GM19193 (cell line): ENCODE data around the gene FKBP5.

Experiments used
- POLR2A ChIP-seq: IDR thresholded peaks from 4 replicates; pipeline ENCODE4 v1.6.1; 2011; ENCODE audit not compliant: insufficient read depth, insufficient read length; ENCODE audit errors: extremely low read depth

FKBP5 gene

GRCh38 chr6:35599761-35600658, 88.7 kb downstream of the FKBP5 start:
- no peak for TF ChIP-seq POLR2A

- no peak for TF ChIP-seq POLR2A
Measured at GRCh38 chr6:35596448-35597442, 92.0 kb downstream of the FKBP5 start.

GRCh38 chr6:35594503-35595186, 94.1 kb downstream of the FKBP5 start:
- TF ChIP-seq POLR2A, result no peak

GRCh38 chr6:35592178-35592577, 96.5 kb downstream of the FKBP5 start:
- TF ChIP-seq POLR2A, result no peak

- TF ChIP-seq POLR2A, result no peak
Measured at GRCh38 chr6:35590622-35591066, 98.1 kb downstream of the FKBP5 start.

GRCh38 chr6:35589904-35590303, 98.8 kb downstream of the FKBP5 start:
- TF ChIP-seq POLR2A, result no peak

- TF ChIP-seq POLR2A, result no peak
Measured at GRCh38 chr6:35589201-35589739, 99.4 kb downstream of the FKBP5 start.

GRCh38 chr6:35587167-35587566, 101.5 kb downstream of the FKBP5 start:
- no peak for TF ChIP-seq POLR2A

- no peak for TF ChIP-seq POLR2A
Measured at GRCh38 chr6:35586542-35586941, 102.2 kb downstream of the FKBP5 start.

- TF ChIP-seq POLR2A, result no peak
Measured at GRCh38 chr6:35585658-35586057, 103.1 kb downstream of the FKBP5 start.

GRCh38 chr6:35583893-35584688, 104.6 kb downstream of the FKBP5 start:
- no peak for TF ChIP-seq POLR2A

- TF ChIP-seq POLR2A, result no peak
Measured at GRCh38 chr6:35582315-35582714, 106.4 kb downstream of the FKBP5 start.

- no peak for TF ChIP-seq POLR2A
Measured at GRCh38 chr6:35581633-35582032, 107.1 kb downstream of the FKBP5 start.

GRCh38 chr6:35580836-35581235, 107.9 kb downstream of the FKBP5 start:
- TF ChIP-seq POLR2A, result no peak
